HCT116 (cell line): ENCODE results near the gene CDH5. TPM values are rescaled to one million over a fixed set of nuclear protein-coding genes. Genes with fewer than 3 reads are reported as not detected.
A peak's percentile ranks its signal among the peaks of the same experiment; 100 is the strongest.

Experiments used
- ATAC-seq: fragments of 200-7000 bp; cut with Tn5 transposase; 2 replicates; pipeline ENCODE4 v1.9.1; 2020; ENCODE audit warnings: mild to moderate bottlenecking, moderate library complexity
- BruUV-seq: library from RNA; stranded (reverse); fragments of 400-500 nt; replicated peaks from 2 replicates; lab custom pipeline; 2021; lab: Mats Ljungman, UMichigan
- CTCF ChIA-PET: fragments of 300-600 bp; sonication (Branson Sonifier 250); formaldehyde crosslinking; loops from one replicate; lab custom pipeline; 2021; ENCODE audit warnings: antibody characterized with exemption; lab: Charles Lee
- POLR2A ChIA-PET: fragments of 300-600, 350-600 bp; sonication (Branson Sonifier 250); formaldehyde crosslinking; loops from one replicate; lab custom pipeline; 2021; ENCODE audit warnings: antibody characterized with exemption; lab: Charles Lee
- RAD21 ChIA-PET, 2 experiments: fragments of 300-600 bp; sonication (Branson Sonifier 250); formaldehyde crosslinking; loops; one replicate each; lab custom pipeline; 2023; ENCODE audit warnings: low total read pairs in 2 of 2; ENCODE audit not compliant: uncharacterized antibody in 2 of 2, unreplicated experiment in 2 of 2, low non-redundant PET in 1 of 2; lab: Charles Lee
- DNase-seq: peaks from one replicate; pipeline ENCODE4 v3.0.0-alpha.2; 2010; ENCODE audit warnings: low read depth, low spot score
- H2AFZ ChIP-seq: fragments of 200-600 bp; shearing (Covaris generic), sonication (generic); 2 replicates; pipeline ENCODE4 v1.6.1; 2017; ENCODE audit warnings: low read depth, mixed run types, mixed read lengths, antibody characterized with exemption, low read length; ENCODE audit not compliant: poor library complexity, severe bottlenecking
- H3K27ac ChIP-seq: 2 replicates; pipeline ENCODE4 v1.5.1; 2012; ENCODE audit warnings: low read depth, low read length
- H3K27me3 ChIP-seq: fragments of 200-600 bp; sonication (generic); 2 replicates; pipeline ENCODE4 v1.6.1; 2016; ENCODE audit warnings: mixed run types, low read length, mixed read lengths; ENCODE audit not compliant: insufficient read depth
- H3K36me3 ChIP-seq, 2 experiments: fragments of 200-500 bp in 1 of 2; fragments of 200-600 bp in 1 of 2; sonication (Bioruptor generic) in 1 of 2; sonication (generic) in 1 of 2; 2 replicates each; pipeline versions ENCODE4 v1.5.1 to v1.6.1; 2014 to 2016; ENCODE audit warnings: low read length in 2 of 2, inconsistent platforms in 1 of 2, mixed read lengths in 1 of 2, mixed run types in 1 of 2; ENCODE audit not compliant: insufficient read depth in 2 of 2, control insufficient read depth in 1 of 2
- H3K4me1 ChIP-seq, 2 experiments: fragments of 200-600 bp in 1 of 2; sonication (generic) in 1 of 2; 2 replicates each; pipeline versions ENCODE4 v1.5.1 to v1.6.1; 2012 to 2017; ENCODE audit warnings: low read length in 2 of 2, inconsistent platforms in 1 of 2, mild to moderate bottlenecking in 1 of 2, mixed read lengths in 1 of 2, mixed run types in 1 of 2, moderate library complexity in 1 of 2; ENCODE audit not compliant: insufficient read depth in 2 of 2, control insufficient read depth in 1 of 2
- H3K4me2 ChIP-seq: fragments of 200-600 bp; sonication (generic); 2 replicates; pipeline ENCODE4 v1.6.1; 2017; ENCODE audit warnings: mixed run types, low read length, mixed read lengths
- H3K4me3 ChIP-seq, 2 experiments: fragments of 200-600 bp in 1 of 2; sonication (generic) in 1 of 2; replicated peaks in 1 of 2; 2 replicates each; pipeline ENCODE4 v1.5.1; 2011 to 2016; ENCODE audit warnings: low read length in 2 of 2, control low read depth in 1 of 2, low read depth in 1 of 2, mild to moderate bottlenecking in 1 of 2, mixed read lengths in 1 of 2, mixed run types in 1 of 2
- H3K79me2 ChIP-seq: fragments of 200-600 bp; sonication (generic); 2 replicates; pipeline ENCODE4 v1.6.1; 2017; ENCODE audit warnings: mild to moderate bottlenecking, mixed run types, low read length, moderate library complexity, mixed read lengths; ENCODE audit not compliant: insufficient read depth
- H3K9ac ChIP-seq: fragments of 200-600 bp; sonication (generic); 2 replicates; pipeline ENCODE4 v1.6.1; 2016; ENCODE audit warnings: low read length, mixed read lengths
- H3K9me2 ChIP-seq: fragments of 200-600 bp; sonication (generic), shearing (Covaris generic); 2 replicates; pipeline ENCODE4 v1.6.1; 2017; ENCODE audit warnings: mixed run types, mild to moderate bottlenecking, moderate library complexity; ENCODE audit not compliant: insufficient read depth
- H3K9me3 ChIP-seq, 2 experiments: fragments of 200-500 bp in 1 of 2; fragments of 200-600 bp in 1 of 2; sonication (Bioruptor generic) in 1 of 2; sonication (generic) in 1 of 2; 2 replicates each; pipeline ENCODE4 v1.6.1; 2014 to 2017; ENCODE audit warnings: low read length in 2 of 2, mixed read lengths in 2 of 2, inconsistent platforms in 1 of 2, low read depth in 1 of 2, mild to moderate bottlenecking in 1 of 2, mixed run types in 1 of 2, moderate library complexity in 1 of 2; ENCODE audit not compliant: control insufficient read depth in 1 of 2, insufficient read depth in 1 of 2
- H4K20me1 ChIP-seq: fragments of 200-600 bp; sonication (generic), shearing (Covaris generic); 2 replicates; pipeline ENCODE4 v1.6.1; 2017; ENCODE audit warnings: mixed run types, mild to moderate bottlenecking, moderate library complexity; ENCODE audit not compliant: insufficient read depth
- ATF3 ChIP-seq: IDR thresholded peaks from 2 replicates; pipeline ENCODE4 v1.6.1; 2012
- CEBPB ChIP-seq: IDR thresholded peaks from 2 replicates; pipeline ENCODE4 v1.6.1; 2012; ENCODE audit warnings: low read depth
- FOSL1 ChIP-seq: IDR thresholded peaks from 2 replicates; pipeline ENCODE4 v1.6.1; 2012; ENCODE audit warnings: low read depth
- JUND ChIP-seq: IDR thresholded peaks from 2 replicates; pipeline ENCODE4 v1.6.1; 2012
- POLR2A ChIP-seq: IDR thresholded peaks from 2 replicates; pipeline ENCODE4 v1.7.0; 2011; ENCODE audit warnings: borderline replicate concordance; ENCODE audit not compliant: insufficient read depth, insufficient read length; ENCODE audit errors: extremely low read depth
- POLR2AphosphoS5 ChIP-seq: IDR thresholded peaks from 2 replicates; pipeline ENCODE4 v1.6.1; 2011; ENCODE audit warnings: mild to moderate bottlenecking, low read depth, low read length, moderate library complexity
- SIN3A ChIP-seq: IDR thresholded peaks from 2 replicates; pipeline ENCODE4 v1.6.1; 2012; ENCODE audit warnings: low read depth
- SP1 ChIP-seq: IDR thresholded peaks from 2 replicates; pipeline ENCODE4 v1.6.1; 2012; ENCODE audit warnings: low read depth
- YY1 ChIP-seq: IDR thresholded peaks from 2 replicates; pipeline ENCODE4 v1.6.1; 2011; ENCODE audit warnings: low read length, low read depth, moderate library complexity, mild to moderate bottlenecking; ENCODE audit not compliant: insufficient replicate concordance; ENCODE audit errors: extremely low read depth
- intact Hi-C: fragments of 100-400 bp; cut with micrococcal nuclease; formaldehyde crosslinking; loops from 2 replicates; pipeline ENCODE4 v1.10.0; 2022
- total RNA-seq: library from RNA; stranded (reverse); gene quantifications from one replicate; pipeline ENCODE4 v1.2.1, GENCODE V29; 2021; ENCODE audit not compliant: unreplicated experiment

Gene CDH5
- total RNA-seq, 1 experiment from 2014 or later: 0.15 TPM

GRCh38 chr16:66382966-66383299 lies 16.4 kb downstream of the CDH5 start:
- Histone ChIP-seq H3K36me3 (no peaks in the 10 kb centered on the region), H3K9ac (peak overlapping the region; percentile 34), H3K9me2 (no peaks in the 10 kb centered on the region), H3K79me2 (no peaks in the 10 kb centered on the region), H3K27me3 (no peaks in the 10 kb centered on the region), H3K9me3 (no peaks in the 10 kb centered on the region), H3K4me3 (peak overlapping the region in 1 of 2 experiments; percentile 29; a peak in 2 of 4 replicates), H3K4me1 (peaks cover 23 to 25% of the 10 kb centered on the region in 2 experiments), H4K20me1 (no peaks in the 10 kb centered on the region), H3K27ac (peak overlapping the region; percentile 69), H2AFZ (peak overlapping the region; percentile 34), H3K4me2 (peak overlapping the region; percentile 63)
- no TSS peak for BruUV-seq
- intact Hi-C loops: no loop called here
- ChIA-PET CTCF (no interaction called here), POLR2A (no interaction called here), RAD21 (no interaction called here)
- DNase-seq (no peak), ATAC-seq (peak; percentile 91)
- TF ChIP-seq JUND: peak; percentile 42
- no peak for TF ChIP-seq POLR2AphosphoS5
- peak; percentile 48; the same call in 1 of the 2 replicates for TF ChIP-seq FOSL1

GRCh38 chr16:66383551-66383950 lies 17.1 kb downstream of the CDH5 start:
- ChIA-PET RAD21 (no interaction called here), CTCF (no interaction called here), POLR2A (no interaction called here)
- Histone ChIP-seq H2AFZ (peak overlapping the region; percentile 34), H3K79me2 (no peaks in the 10 kb centered on the region), H3K27me3 (no peaks in the 10 kb centered on the region), H3K4me1 (peaks cover 23 to 25% of the 10 kb centered on the region in 2 experiments), H3K4me2 (peak overlapping the region; percentile 63), H3K9me2 (no peaks in the 10 kb centered on the region), H4K20me1 (no peaks in the 10 kb centered on the region), H3K4me3 (no peak overlapping the region), H3K9me3 (no peaks in the 10 kb centered on the region), H3K9ac (no peak overlapping the region; the same call in 1 of the 2 replicates), H3K27ac (peak overlapping the region; percentile 69), H3K36me3 (no peaks in the 10 kb centered on the region)
- ATAC-seq: peak; percentile 29; the same call in 1 of the 2 replicates
- intact Hi-C loops: no loop called here
- no peak for DNase-seq
- no TSS peak for BruUV-seq
- TF ChIP-seq POLR2A (no peak), POLR2AphosphoS5 (no peak), SIN3A (no peak), CEBPB (no peak), YY1 (no peak), SP1 (no peak), ATF3 (no peak)
